ENCODE results near the gene ATG7.
A peak's percentile ranks its signal among the peaks of the same experiment; 100 is the strongest.

Gene ATG7

GRCh38 chr3:11297126-11297525 lies 24.9 kb downstream of the ATG7 start:
- Mint-ChIP-seq H3K27ac (no peak overlapping the region), H3K9me3 (no peaks in the 10 kb centered on the region), H3K4me1 (ENCODE audit: low read depth) (peaks cover 11% of the 10 kb centered on the region), H3K27me3 (ENCODE audit: low read depth) (no peaks in the 10 kb centered on the region), H3K4me3 (no peak overlapping the region), H3K36me3 (ENCODE audit: low read depth) (peaks cover 26% of the 10 kb centered on the region)

GRCh38 chr3:11300970-11301369 lies 28.8 kb downstream of the ATG7 start:
- Mint-ChIP-seq H3K27ac (peak overlapping the region; percentile 67), H3K36me3 (ENCODE audit: low read depth) (peaks cover 34% of the 10 kb centered on the region), H3K27me3 (ENCODE audit: low read depth) (no peaks in the 10 kb centered on the region), H3K9me3 (no peaks in the 10 kb centered on the region), H3K4me3 (no peak overlapping the region), H3K4me1 (ENCODE audit: low read depth) (peaks cover 19% of the 10 kb centered on the region)

- Mint-ChIP-seq H3K9me3 (no peaks in the 10 kb centered on the region), H3K4me1 (ENCODE audit: low read depth) (peaks cover 33% of the 10 kb centered on the region), H3K4me3 (no peak overlapping the region), H3K27ac (no peak overlapping the region), H3K27me3 (ENCODE audit: low read depth) (no peaks in the 10 kb centered on the region), H3K36me3 (ENCODE audit: low read depth) (peaks cover 32% of the 10 kb centered on the region)
Measured at GRCh38 chr3:11302444-11302843, 30.2 kb downstream of the ATG7 start.

- Mint-ChIP-seq H3K9me3 (no peaks in the 10 kb centered on the region), H3K27ac (no peak overlapping the region), H3K4me3 (no peak overlapping the region), H3K4me1 (ENCODE audit: low read depth) (peaks cover 35% of the 10 kb centered on the region), H3K36me3 (ENCODE audit: low read depth) (peaks cover 42% of the 10 kb centered on the region), H3K27me3 (ENCODE audit: low read depth) (no peaks in the 10 kb centered on the region)
Measured at GRCh38 chr3:11304175-11304574, 32.0 kb downstream of the ATG7 start.

GRCh38 chr3:11305509-11305908 lies 33.3 kb downstream of the ATG7 start:
- Mint-ChIP-seq H3K9me3 (no peaks in the 10 kb centered on the region), H3K4me3 (no peak overlapping the region), H3K27ac (no peak overlapping the region), H3K36me3 (ENCODE audit: low read depth) (peaks cover 37% of the 10 kb centered on the region), H3K27me3 (ENCODE audit: low read depth) (no peaks in the 10 kb centered on the region), H3K4me1 (ENCODE audit: low read depth) (peaks cover 33% of the 10 kb centered on the region)

- H3K4me3 Mint-ChIP-seq: no peak overlapping the region
- H3K9me3 Mint-ChIP-seq: no peaks in the 10 kb centered on the region
- peaks cover 28% of the 10 kb centered on the region for H3K4me1 Mint-ChIP-seq (ENCODE audit: low read depth)
- peaks cover 37% of the 10 kb centered on the region for H3K36me3 Mint-ChIP-seq (ENCODE audit: low read depth)
- peak overlapping the region; percentile 79 for H3K27ac Mint-ChIP-seq
- no peaks in the 10 kb centered on the region for H3K27me3 Mint-ChIP-seq (ENCODE audit: low read depth)
Measured at GRCh38 chr3:11306817-11307589, 34.8 kb downstream of the ATG7 start.

GRCh38 chr3:11307830-11308432 lies 35.7 kb downstream of the ATG7 start:
- no peak overlapping the region for H3K4me3 Mint-ChIP-seq
- peaks cover 28% of the 10 kb centered on the region for H3K4me1 Mint-ChIP-seq (ENCODE audit: low read depth)
- H3K27ac Mint-ChIP-seq: no peak overlapping the region
- no peaks in the 10 kb centered on the region for H3K9me3 Mint-ChIP-seq
- H3K27me3 Mint-ChIP-seq (ENCODE audit: low read depth): no peaks in the 10 kb centered on the region
- H3K36me3 Mint-ChIP-seq (ENCODE audit: low read depth): peaks cover 36% of the 10 kb centered on the region

GRCh38 chr3:11310258-11310657 lies 38.1 kb downstream of the ATG7 start:
- Mint-ChIP-seq H3K9me3 (no peaks in the 10 kb centered on the region), H3K27me3 (ENCODE audit: low read depth) (no peaks in the 10 kb centered on the region), H3K36me3 (ENCODE audit: low read depth) (peaks cover 36% of the 10 kb centered on the region), H3K27ac (no peak overlapping the region), H3K4me1 (ENCODE audit: low read depth) (peaks cover 22% of the 10 kb centered on the region), H3K4me3 (no peak overlapping the region)

- Mint-ChIP-seq H3K9me3 (no peaks in the 10 kb centered on the region), H3K27me3 (ENCODE audit: low read depth) (no peaks in the 10 kb centered on the region), H3K4me1 (ENCODE audit: low read depth) (peaks cover 5% of the 10 kb centered on the region), H3K36me3 (ENCODE audit: low read depth) (peaks cover 44% of the 10 kb centered on the region), H3K27ac (no peak overlapping the region), H3K4me3 (no peak overlapping the region)
Measured at GRCh38 chr3:11312166-11312565, 40.0 kb downstream of the ATG7 start.

GRCh38 chr3:11317300-11317699 lies 45.1 kb downstream of the ATG7 start:
- no peaks in the 10 kb centered on the region for H3K4me1 Mint-ChIP-seq (ENCODE audit: low read depth)
- no peak overlapping the region for H3K27ac Mint-ChIP-seq
- H3K36me3 Mint-ChIP-seq (ENCODE audit: low read depth): peaks cover 47% of the 10 kb centered on the region
- no peaks in the 10 kb centered on the region for H3K27me3 Mint-ChIP-seq (ENCODE audit: low read depth)
- no peak overlapping the region for H3K4me3 Mint-ChIP-seq
- no peaks in the 10 kb centered on the region for H3K9me3 Mint-ChIP-seq

GRCh38 chr3:11322931-11323330 lies 50.7 kb downstream of the ATG7 start:
- Mint-ChIP-seq H3K4me3 (no peak overlapping the region), H3K36me3 (ENCODE audit: low read depth) (peaks cover 38% of the 10 kb centered on the region), H3K27ac (no peak overlapping the region), H3K9me3 (no peaks in the 10 kb centered on the region), H3K4me1 (ENCODE audit: low read depth) (no peaks in the 10 kb centered on the region), H3K27me3 (ENCODE audit: low read depth) (no peaks in the 10 kb centered on the region)

- Mint-ChIP-seq H3K36me3 (ENCODE audit: low read depth) (peaks cover 31% of the 10 kb centered on the region), H3K4me3 (no peak overlapping the region), H3K27ac (no peak overlapping the region), H3K27me3 (ENCODE audit: low read depth) (no peaks in the 10 kb centered on the region), H3K9me3 (no peaks in the 10 kb centered on the region), H3K4me1 (ENCODE audit: low read depth) (no peaks in the 10 kb centered on the region)
Measured at GRCh38 chr3:11323813-11324212, 51.6 kb downstream of the ATG7 start.

GRCh38 chr3:11327619-11328018 lies 55.4 kb downstream of the ATG7 start:
- no peak overlapping the region for H3K4me3 Mint-ChIP-seq
- H3K4me1 Mint-ChIP-seq (ENCODE audit: low read depth): peaks cover 3% of the 10 kb centered on the region
- no peaks in the 10 kb centered on the region for H3K9me3 Mint-ChIP-seq
- no peaks in the 10 kb centered on the region for H3K27me3 Mint-ChIP-seq (ENCODE audit: low read depth)
- H3K36me3 Mint-ChIP-seq (ENCODE audit: low read depth): peaks cover 15% of the 10 kb centered on the region
- no peak overlapping the region for H3K27ac Mint-ChIP-seq

- Mint-ChIP-seq H3K9me3 (no peaks in the 10 kb centered on the region), H3K27ac (no peak overlapping the region), H3K27me3 (ENCODE audit: low read depth) (no peaks in the 10 kb centered on the region), H3K4me3 (no peak overlapping the region), H3K36me3 (ENCODE audit: low read depth) (peaks cover 15% of the 10 kb centered on the region), H3K4me1 (ENCODE audit: low read depth) (peaks cover 3% of the 10 kb centered on the region)
Measured at GRCh38 chr3:11328196-11328945, 56.2 kb downstream of the ATG7 start.

GRCh38 chr3:11329777-11330176 lies 57.6 kb downstream of the ATG7 start:
- peaks cover 3% of the 10 kb centered on the region for H3K4me1 Mint-ChIP-seq (ENCODE audit: low read depth)
- H3K9me3 Mint-ChIP-seq: no peaks in the 10 kb centered on the region
- no peak overlapping the region for H3K4me3 Mint-ChIP-seq
- no peaks in the 10 kb centered on the region for H3K27me3 Mint-ChIP-seq (ENCODE audit: low read depth)
- peaks cover 11% of the 10 kb centered on the region for H3K36me3 Mint-ChIP-seq (ENCODE audit: low read depth)
- no peak overlapping the region for H3K27ac Mint-ChIP-seq
